Suppressor macrophage treated with lipopolysaccharide for 4 hours (primary cell): Measurements from ENCODE around the gene KRTAP10-2.
"Not testable (repeated sequence)": the region's sequence is repeated elsewhere in the genome, so short reads cannot be mapped to it uniquely, and the experiment has no call there.

ENCODE experiments used
- DNase-seq: peaks from one replicate; pipeline ENCODE4 v3.0.0-alpha.2; 2020

KRTAP10-2 gene

GRCh38 chr21:44582055-44582454 is 30.8 kb upstream of the KRTAP10-2 start:
- DNase-seq, result no peak

- no peak for DNase-seq
These were observed 29.9 kb upstream of the KRTAP10-2 start for GRCh38 chr21:44581158-44581557.

GRCh38 chr21:44580231-44580821 is 29.0 kb upstream of the KRTAP10-2 start, which contains the start of gene KRTAP10-5:
TSS of gene KRTAP10-5 (minus strand) at chr21:44580604. CDS start at chr21:44580578, 26 bp downstream.
- DNase-seq, result not testable (repeated sequence)

GRCh38 chr21:44579833-44580144 is 28.5 kb upstream of the KRTAP10-2 start:
- DNase-seq, result no peak

GRCh38 chr21:44579056-44579832 is 27.9 kb upstream of the KRTAP10-2 start:
- no peak for DNase-seq

GRCh38 chr21:44578371-44579055 is 27.2 kb upstream of the KRTAP10-2 start:
- DNase-seq, result no peak

GRCh38 chr21:44576025-44576420 is 24.7 kb upstream of the KRTAP10-2 start:
- DNase-seq, result no peak

- DNase-seq, result no peak
These were observed 24.2 kb upstream of the KRTAP10-2 start for GRCh38 chr21:44575307-44576024.

- DNase-seq, result no peak
These were observed 23.4 kb upstream of the KRTAP10-2 start for GRCh38 chr21:44574457-44575306.

GRCh38 chr21:44573630-44574456 is 22.5 kb upstream of the KRTAP10-2 start, which contains the start of gene KRTAP10-4:
TSS of gene KRTAP10-4 (plus strand) at chr21:44573729. CDS start at chr21:44573759, 30 bp downstream.
- not testable (repeated sequence) for DNase-seq

- DNase-seq, result no peak
These were observed 21.8 kb upstream of the KRTAP10-2 start for GRCh38 chr21:44572959-44573583.

GRCh38 chr21:44571844-44572782 is 20.8 kb upstream of the KRTAP10-2 start:
- no peak for DNase-seq

- DNase-seq, result no peak
These were observed 20.0 kb upstream of the KRTAP10-2 start for GRCh38 chr21:44571296-44571695.

- DNase-seq, result no peak
These were observed 18.7 kb upstream of the KRTAP10-2 start for GRCh38 chr21:44569861-44570517.

GRCh38 chr21:44568667-44569556 is 17.6 kb upstream of the KRTAP10-2 start:
- DNase-seq, result no peak

GRCh38 chr21:44568261-44568660 is 17.0 kb upstream of the KRTAP10-2 start:
- no peak for DNase-seq

- DNase-seq, result no peak
These were observed 16.3 kb upstream of the KRTAP10-2 start for GRCh38 chr21:44567481-44568171.
